Small intestine (tissue), 7 donors: ENCODE measurements around the gene TPPP. TPM values are rescaled to one million over a fixed set of nuclear protein-coding genes. Genes with fewer than 3 reads are reported as not detected.

Source experiments
- DNase-seq, 2 donors: peaks; one replicate each; pipeline versions ENCODE4 v3.0.0 to v3.0.0-alpha.2; 2013
- FAIRE-seq: peaks from 2 replicates; lab custom pipeline; 2012; peaks lifted over from hg19 to GRCh38; lab: Jason Lieb, UNC
- H3K27ac ChIP-seq, 3 donors: one replicate each; pipeline ENCODE4 v1.5.1; 2013; ENCODE audit warnings: low read length in 2 of 3, mild to moderate bottlenecking in 2 of 3, control low read depth in 1 of 3, inconsistent platforms in 1 of 3, low read depth in 1 of 3, moderate library complexity in 1 of 3
- H3K27me3 ChIP-seq, 3 donors: one replicate each; pipeline ENCODE4 v1.6.1; 2013; ENCODE audit warnings: low read length in 3 of 3, inconsistent platforms in 1 of 3; ENCODE audit not compliant: control insufficient read depth in 3 of 3, insufficient read depth in 3 of 3
- H3K36me3 ChIP-seq, 3 donors: one replicate each; pipeline ENCODE4 v1.6.1; 2013; ENCODE audit warnings: low read length in 3 of 3, inconsistent platforms in 1 of 3, low read depth in 1 of 3, mild to moderate bottlenecking in 1 of 3, moderate library complexity in 1 of 3; ENCODE audit not compliant: control insufficient read depth in 3 of 3, insufficient read depth in 2 of 3
- H3K4me1 ChIP-seq, 3 donors: one replicate each; pipeline ENCODE4 v1.6.1; 2013; ENCODE audit warnings: low read length in 2 of 3, inconsistent platforms in 1 of 3, low read depth in 1 of 3, mild to moderate bottlenecking in 1 of 3, moderate library complexity in 1 of 3; ENCODE audit not compliant: control insufficient read depth in 3 of 3, insufficient read depth in 2 of 3
- H3K4me3 ChIP-seq, 3 donors: one replicate each; pipeline ENCODE4 v1.5.1; 2013; ENCODE audit warnings: low read length in 3 of 3, control low read depth in 1 of 3, inconsistent platforms in 1 of 3, low read depth in 1 of 3, mild to moderate bottlenecking in 1 of 3, moderate library complexity in 1 of 3
- H3K9me3 ChIP-seq, 2 donors: one replicate each; pipeline ENCODE4 v1.6.1; 2013; ENCODE audit warnings: low read depth in 1 of 2, low read length in 1 of 2; ENCODE audit not compliant: control insufficient read depth in 2 of 2, insufficient read depth in 1 of 2
- WGBS, 3 donors: extraction: QIAGEN DNeasy Blood & Tissue Kit; methylation state at CpG; one replicate each; pipeline ENCODE4 v1.1.7; 2013; 5-methylcytosine and 5-hydroxymethylcytosine counted together
- polyA plus RNA-seq, 4 donors: library from polyadenylated mRNA; stranded (reverse) in 3 of 4; unstranded in 1 of 4; fragments of 200-250 nt in 3 of 4; fragments of 120-200 nt in 1 of 4; gene quantifications; one replicate each; pipeline versions ENCODE4 v1.2.1 to v1.2.3, GENCODE V29; 2013
- donor health status: healthy with polysubstance abuse.
- donor health status: control.
- donor health status: control.
- donor health status: Bipolar disorder and iron deficiency.
- donor health status: healthy.

The TPPP gene
- polyA plus RNA-seq, 4 donors: 3.0 to 6.3 (median 5.5) TPM

- FAIRE-seq: no peak
- WGBS, 3 donors: 93% methylated on average over 13 of the region's 13 CpGs
- H3K36me3 ChIP-seq: peaks cover 0 to 74% (median 0%) of the 10 kb centered on the region in 3 donors
Measured at GRCh38 chr5:666816-667498, 26.2 kb downstream of the TPPP start.

GRCh38 chr5:665956-666711 lies 27.0 kb downstream of the TPPP start:
- H3K9me3 ChIP-seq: peaks cover 0 to 25% of the 10 kb centered on the region in 2 donors
- FAIRE-seq: no peak
- H3K4me3 ChIP-seq: no peak overlapping the region
- 92 to 95% (median 93%) methylated on average over 37 to 40 of the region's 40 CpGs for WGBS, 3 donors
- no peak overlapping the region for H3K27ac ChIP-seq
- H3K4me1 ChIP-seq: no peaks in the 10 kb centered on the region
- peaks cover 0 to 82% (median 0%) of the 10 kb centered on the region in 3 donors for H3K36me3 ChIP-seq
- DNase-seq: no peak
- no peaks in the 10 kb centered on the region for H3K27me3 ChIP-seq

More at GRCh38 chr5:666816-667498, 26.2 kb downstream of the TPPP start:
- DNase-seq: no peak
- H3K27me3 ChIP-seq: no peaks in the 10 kb centered on the region
- no peak overlapping the region for H3K4me3 ChIP-seq
- peaks cover 1 to 6% (median 2%) of the 10 kb centered on the region in 3 donors for H3K4me1 ChIP-seq
- no peak overlapping the region for H3K27ac ChIP-seq
- H3K9me3 ChIP-seq: peaks cover 0 to 17% of the 10 kb centered on the region in 2 donors

DNA sequence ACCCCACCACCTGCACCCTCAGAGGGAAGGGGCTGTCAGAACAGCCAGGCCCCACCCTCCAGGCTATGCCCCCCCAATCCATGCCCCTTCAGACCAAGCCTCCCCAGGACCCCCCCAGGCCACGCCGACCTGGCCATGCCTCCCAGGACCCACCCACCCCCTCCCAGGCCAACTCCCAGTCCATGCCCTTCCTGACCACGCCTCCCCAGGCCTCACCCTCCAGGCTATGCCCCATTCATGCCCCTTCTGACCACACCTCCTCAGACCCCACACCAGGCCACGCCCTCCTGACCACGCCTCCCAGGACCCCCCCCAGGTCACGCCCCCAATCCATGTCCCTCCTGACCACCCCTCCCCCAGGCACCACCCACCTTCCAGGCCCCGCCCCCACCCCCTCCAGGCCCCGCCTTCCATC lies 27.6 kb downstream of the TPPP start:
- Histone ChIP-seq H3K4me3 (no peak overlapping the region), H3K36me3 (peaks cover 0 to 88% (median 1%) of the 10 kb centered on the region in 3 donors), H3K27ac (no peak overlapping the region), H3K9me3 (peaks cover 0 to 25% of the 10 kb centered on the region in 2 donors), H3K4me1 (no peaks in the 10 kb centered on the region), H3K27me3 (no peaks in the 10 kb centered on the region)
- FAIRE-seq: no peak
- 80 to 84% (median 83%) methylated on average over 5 to 8 of the region's 8 CpGs for WGBS, 3 donors
- DNase-seq: no peak

DNA sequence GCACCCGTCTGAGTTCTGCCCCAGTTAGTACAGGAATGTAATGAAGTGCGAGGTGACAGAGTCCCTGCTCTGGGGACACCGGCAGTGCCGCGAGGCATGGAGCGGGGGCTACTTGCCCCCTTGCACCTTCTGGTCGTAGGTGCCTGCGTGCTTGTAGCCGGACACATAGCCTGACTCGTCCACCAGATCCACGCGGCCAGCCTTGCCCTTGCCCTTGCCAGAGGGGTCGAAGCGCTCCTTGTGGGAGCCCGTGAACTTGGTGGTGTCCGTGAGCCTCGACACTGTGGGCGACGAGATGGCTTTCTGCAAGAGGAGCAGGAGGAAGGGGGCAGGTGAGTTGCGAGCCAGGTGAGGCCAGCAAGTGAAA lies 28.2 kb downstream of the TPPP start:
- no peak for DNase-seq
- Histone ChIP-seq H3K27me3 (no peaks in the 10 kb centered on the region), H3K4me3 (no peak overlapping the region), H3K27ac (no peak overlapping the region), H3K36me3 (peaks cover 0 to 88% (median 3%) of the 10 kb centered on the region in 3 donors), H3K9me3 (peaks cover 0 to 30% of the 10 kb centered on the region in 2 donors), H3K4me1 (no peaks in the 10 kb centered on the region)
- 90 to 98% (median 93%) methylated on average over 20 of the region's 20 CpGs for WGBS, 3 donors
- FAIRE-seq: no peak

DNA sequence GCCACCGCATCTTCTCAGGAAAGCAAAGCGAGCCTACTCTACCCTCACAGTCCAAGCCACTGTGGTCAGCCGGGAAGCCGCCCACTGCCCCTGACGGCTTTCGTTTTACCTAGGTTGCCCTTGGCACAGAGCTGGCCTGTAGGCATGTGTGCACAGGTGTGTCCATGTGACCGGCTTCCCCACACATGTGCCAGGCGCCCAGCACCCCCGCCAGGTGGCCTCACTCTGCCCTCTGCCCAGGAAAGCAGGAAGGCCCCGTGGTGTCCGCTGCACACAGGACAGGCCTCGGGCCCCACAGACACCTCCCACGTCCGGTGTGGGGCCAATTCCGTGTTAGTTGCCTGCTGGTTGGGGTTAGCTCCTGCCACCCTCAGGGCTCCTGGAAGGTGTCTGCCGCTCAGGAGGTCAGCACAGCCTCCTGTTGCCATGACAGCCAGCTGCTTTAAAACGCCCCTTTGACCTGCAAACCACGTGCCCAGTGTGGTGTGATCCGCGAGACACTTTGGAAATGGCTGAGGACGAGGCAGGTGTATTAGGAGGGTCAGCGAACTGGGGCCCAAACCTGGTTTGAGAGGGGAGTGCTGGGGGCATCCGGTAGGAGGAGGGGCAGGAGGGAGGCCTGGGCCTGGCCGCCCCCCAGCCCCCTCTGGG lies 28.7 kb downstream of the TPPP start:
- H3K4me3 ChIP-seq: no peak overlapping the region
- FAIRE-seq (no peak), DNase-seq (peak in 1 of 2 donors; percentile 57)
- no peaks in the 10 kb centered on the region for H3K4me1 ChIP-seq
- 58 to 86% (median 65%) methylated on average over 24 of the region's 24 CpGs for WGBS, 3 donors
- no peaks in the 10 kb centered on the region for H3K27me3 ChIP-seq
- peaks cover 0 to 89% (median 3%) of the 10 kb centered on the region in 3 donors for H3K36me3 ChIP-seq
- H3K9me3 ChIP-seq: peaks cover 0 to 35% of the 10 kb centered on the region in 2 donors
- H3K27ac ChIP-seq: no peak overlapping the region

GRCh38 chr5:663436-664342 lies 29.5 kb downstream of the TPPP start:
- Histone ChIP-seq H3K4me1 (no peaks in the 10 kb centered on the region), H3K4me3 (no peak overlapping the region), H3K36me3 (peaks cover 0 to 87% (median 3%) of the 10 kb centered on the region in 3 donors), H3K27ac (no peak overlapping the region), H3K9me3 (peaks cover 0 to 40% of the 10 kb centered on the region in 2 donors), H3K27me3 (no peaks in the 10 kb centered on the region)
- FAIRE-seq (no peak), DNase-seq (peak in 1 of 2 donors; percentile 86)
- WGBS, 3 donors: 48 to 90% (median 67%) methylated on average over 38 of the region's 38 CpGs

- Histone ChIP-seq H3K9me3 (peaks cover 0 to 44% of the 10 kb centered on the region in 2 donors), H3K27me3 (no peaks in the 10 kb centered on the region), H3K4me1 (no peaks in the 10 kb centered on the region), H3K27ac (no peak overlapping the region), H3K36me3 (peaks cover 0 to 85% (median 5%) of the 10 kb centered on the region in 3 donors), H3K4me3 (no peak overlapping the region)
- no peak for FAIRE-seq
- WGBS, 3 donors: 94 to 98% (median 97%) methylated on average over 56 of the region's 56 CpGs
- no peak for DNase-seq
Measured at GRCh38 chr5:662751-663435, 30.3 kb downstream of the TPPP start.
